Fibroblast of the aortic adventitia (primary cell): ENCODE results near the gene SCUBE3. TPM values are rescaled to one million over a fixed set of nuclear protein-coding genes. Genes with fewer than 3 reads are reported as not detected.

Experiments
- DNase-seq: peaks from one replicate; pipeline ENCODE4 v3.0.0-alpha.2; 2010; ENCODE audit warnings: low read depth
- H3K4me3 ChIP-seq: 2 replicates; pipeline ENCODE4 v1.5.1; 2011; ENCODE audit warnings: low read depth, mild to moderate bottlenecking, control low read depth, low read length, moderate library complexity
- CTCF ChIP-seq: IDR thresholded peaks from 2 replicates; pipeline ENCODE4 v1.5.1; 2011; ENCODE audit warnings: mild to moderate bottlenecking, low read length, control low read depth, inconsistent platforms; ENCODE audit not compliant: insufficient read depth
- total RNA-seq: library from RNA; depleted of rRNA; stranded (reverse); fragments of >200 nt; gene quantifications from 2 replicates; pipeline ENCODE4 v1.2.3, GENCODE V29; 2012; ENCODE audit warnings: low replicate concordance

SCUBE3 gene
- total RNA-seq, 1 donor, result 10.0 TPM

- TF ChIP-seq CTCF, result no peak
- DNase-seq, result no peak
- H3K4me3 ChIP-seq, result no peak overlapping the region
Observed at GRCh38 chr6:35242906-35243305, 29.1 kb downstream of the SCUBE3 start.

GRCh38 chr6:35243386-35243958, 29.7 kb downstream of the SCUBE3 start:
- no peak for TF ChIP-seq CTCF
- DNase-seq, result no peak
- H3K4me3 ChIP-seq, result no peak overlapping the region

GRCh38 chr6:35244551-35244950, 30.8 kb downstream of the SCUBE3 start:
- no peak overlapping the region for H3K4me3 ChIP-seq
- no peak for TF ChIP-seq CTCF
- no peak for DNase-seq

GRCh38 chr6:35247642-35248231, 34.0 kb downstream of the SCUBE3 start:
- H3K4me3 ChIP-seq, result no peak overlapping the region
- DNase-seq, result no peak
- TF ChIP-seq CTCF, result no peak

- peak; percentile 9 for DNase-seq
- no peak for TF ChIP-seq CTCF
- H3K4me3 ChIP-seq, result no peak overlapping the region
Observed at GRCh38 chr6:35248300-35248699, 34.5 kb downstream of the SCUBE3 start.

GRCh38 chr6:35248965-35249364, 35.2 kb downstream of the SCUBE3 start:
- H3K4me3 ChIP-seq, result no peak overlapping the region
- no peak for TF ChIP-seq CTCF
- no peak for DNase-seq

GRCh38 chr6:35251949-35252348, 38.2 kb downstream of the SCUBE3 start:
- DNase-seq, result no peak
- H3K4me3 ChIP-seq, result no peak overlapping the region
- TF ChIP-seq CTCF, result no peak
